GM06990 (cell line): ENCODE data around the gene SIK2.

ENCODE experiments used
- DNase-seq: peaks from one replicate; pipeline ENCODE4 v3.0.0-alpha.2; 2011; ENCODE audit not compliant: insufficient read length; ENCODE audit errors: extremely low read depth
- H3K27me3 ChIP-seq: replicated peaks from 2 replicates; pipeline ENCODE4 v1.6.0; 2011; ENCODE audit warnings: low read length; ENCODE audit not compliant: control insufficient read depth, insufficient read depth
- H3K36me3 ChIP-seq: 2 replicates; pipeline ENCODE4 v1.5.1; 2011; ENCODE audit warnings: low read length; ENCODE audit not compliant: control insufficient read depth, insufficient read depth
- H3K4me3 ChIP-seq: replicated peaks from 2 replicates; pipeline ENCODE4 v1.5.1; 2011; ENCODE audit warnings: low read depth, mild to moderate bottlenecking, control low read depth, low read length
- CTCF ChIP-seq: IDR thresholded peaks from 2 replicates; pipeline ENCODE4 v1.5.1; 2011; ENCODE audit warnings: low read length, control low read depth, mild to moderate bottlenecking, inconsistent platforms; ENCODE audit not compliant: insufficient read depth, poor library complexity, severe bottlenecking

SIK2 gene

GRCh38 chr11:111718859-111719258 lies 116.6 kb downstream of the SIK2 start:
- Histone ChIP-seq H3K4me3 (no peak overlapping the region), H3K36me3 (peaks cover 24% of the 10 kb centered on the region), H3K27me3 (no peaks in the 10 kb centered on the region)
- TF ChIP-seq CTCF, result no peak
- no peak for DNase-seq

- peaks cover 27% of the 10 kb centered on the region for H3K36me3 ChIP-seq
- no peak for TF ChIP-seq CTCF
These were observed 117.1 kb downstream of the SIK2 start for GRCh38 chr11:111719379-111719778.

GRCh38 chr11:111720801-111721494 lies 118.7 kb downstream of the SIK2 start:
- no peak for TF ChIP-seq CTCF

More at GRCh38 chr11:111719379-111719778, 117.1 kb downstream of the SIK2 start:
- Histone ChIP-seq H3K4me3 (no peak overlapping the region), H3K27me3 (no peaks in the 10 kb centered on the region)
- DNase-seq, result no peak

GRCh38 chr11:111722501-111722900 lies 120.3 kb downstream of the SIK2 start:
- Histone ChIP-seq H3K4me3 (no peak overlapping the region), H3K27me3 (no peaks in the 10 kb centered on the region), H3K36me3 (peaks cover 33% of the 10 kb centered on the region)
- no peak for DNase-seq
- no peak for TF ChIP-seq CTCF

More at GRCh38 chr11:111720801-111721494, 118.7 kb downstream of the SIK2 start:
- no peaks in the 10 kb centered on the region for H3K27me3 ChIP-seq
- DNase-seq, result no peak
- H3K4me3 ChIP-seq, result no peak overlapping the region
- peaks cover 29% of the 10 kb centered on the region for H3K36me3 ChIP-seq

GRCh38 chr11:111723595-111723994 lies 121.3 kb downstream of the SIK2 start:
- TF ChIP-seq CTCF, result no peak
- DNase-seq, result no peak
- peaks cover 33% of the 10 kb centered on the region for H3K36me3 ChIP-seq
- H3K4me3 ChIP-seq, result no peak overlapping the region
- no peaks in the 10 kb centered on the region for H3K27me3 ChIP-seq
